HEK293T (cell line): ENCODE results near the gene SERPINF2.

Experiments
- CTCF ChIA-PET: fragments of 350-600 bp; formaldehyde crosslinking; extraction: SDS; loops from one replicate; lab custom pipeline; 2021; ENCODE audit warnings: antibody characterized with exemption, inconsistent platforms; lab: Yijun Ruan, JAX
- POLR2A ChIA-PET: fragments of 350-600 bp; formaldehyde crosslinking; extraction: SDS; loops from one replicate; lab custom pipeline; 2020; ENCODE audit warnings: antibody characterized with exemption, inconsistent platforms; lab: Yijun Ruan, JAX
- DNase-seq: peaks from one replicate; pipeline ENCODE4 v3.0.0; 2012; ENCODE audit warnings: mixed read lengths; ENCODE audit errors: extremely low spot score
- ARNT ChIP-seq: fragments of 450-650 bp; IDR thresholded peaks from 2 replicates; pipeline ENCODE4 v1.6.1; 2017; ENCODE audit warnings: mild to moderate bottlenecking
- BHLHE40 ChIP-seq: fragments of 450-650 bp; IDR thresholded peaks from 2 replicates; pipeline ENCODE4 v1.6.1; 2016; ENCODE audit warnings: mild to moderate bottlenecking, moderate library complexity, borderline replicate concordance
- CTBP1 ChIP-seq: fragments of 450-650 bp; IDR thresholded peaks from 2 replicates; pipeline ENCODE4 v1.6.1; 2016; ENCODE audit warnings: borderline replicate concordance
- ELF4 ChIP-seq: fragments of 450-650 bp; IDR thresholded peaks from 2 replicates; pipeline ENCODE4 v1.6.1; 2017; ENCODE audit warnings: antibody characterized with exemption
- FOXA1 ChIP-seq: fragments of 450-650 bp; IDR thresholded peaks from 2 replicates; pipeline ENCODE4 v1.6.1; 2016; ENCODE audit warnings: mild to moderate bottlenecking
- FOXK2 ChIP-seq: fragments of 450-650 bp; IDR thresholded peaks from 2 replicates; pipeline ENCODE4 v1.6.1; 2016; ENCODE audit warnings: mild to moderate bottlenecking
- FOXM1 ChIP-seq: fragments of 450-650 bp; IDR thresholded peaks from 2 replicates; pipeline ENCODE4 v1.6.1; 2017; ENCODE audit warnings: mild to moderate bottlenecking, borderline replicate concordance
- HDGF ChIP-seq: fragments of 450-650 bp; IDR thresholded peaks from 2 replicates; pipeline ENCODE4 v1.6.1; 2017; ENCODE audit warnings: antibody characterized with exemption, borderline replicate concordance
- L3MBTL2 ChIP-seq: fragments of 450-650 bp; conservative IDR thresholded peaks from 2 replicates; pipeline ENCODE4 v1.6.1; 2016; ENCODE audit warnings: mild to moderate bottlenecking
- LEF1 ChIP-seq: fragments of 450-650 bp; IDR thresholded peaks from 2 replicates; pipeline ENCODE4 v1.6.1; 2017; ENCODE audit warnings: mild to moderate bottlenecking, borderline replicate concordance
- NFRKB ChIP-seq: fragments of 450-650 bp; IDR thresholded peaks from 2 replicates; pipeline ENCODE4 v1.6.1; 2016; ENCODE audit warnings: mild to moderate bottlenecking, moderate library complexity
- PKNOX1 ChIP-seq: fragments of 450-650 bp; IDR thresholded peaks from 2 replicates; pipeline ENCODE4 v1.6.1; 2016
- SP1 ChIP-seq: fragments of 450-650 bp; IDR thresholded peaks from 2 replicates; pipeline ENCODE4 v1.6.1; 2017
- SUZ12 ChIP-seq: fragments of 450-650 bp; IDR thresholded peaks from 2 replicates; pipeline ENCODE4 v1.6.1; 2016; ENCODE audit warnings: mild to moderate bottlenecking
- TARDBP ChIP-seq: fragments of 450-650 bp; IDR thresholded peaks from 2 replicates; pipeline ENCODE4 v1.6.1; 2016
- ZNF384 ChIP-seq: fragments of 450-650 bp; IDR thresholded peaks from 2 replicates; pipeline ENCODE4 v1.6.1; 2016

The SERPINF2 gene

DNA sequence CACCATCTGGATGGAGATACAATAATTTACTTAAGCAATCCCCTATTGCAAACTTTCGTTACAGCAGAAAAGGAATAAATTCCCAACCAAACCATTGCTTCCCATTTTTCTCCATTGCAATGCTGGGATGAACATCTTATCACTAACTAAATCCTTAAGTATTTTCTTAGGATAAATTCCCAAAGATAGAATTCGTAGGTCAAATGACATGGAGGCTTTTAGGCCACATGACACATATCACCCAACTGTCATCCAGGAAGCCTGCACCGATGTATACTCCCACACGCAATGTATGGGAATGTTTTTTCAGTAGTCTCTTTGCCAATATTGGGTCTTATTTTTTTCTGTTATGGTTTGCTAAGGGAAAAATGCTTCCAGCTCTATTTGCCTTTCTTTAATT, 30.9 kb upstream of the SERPINF2 start:
- no peak for DNase-seq
- POLR2A ChIA-PET, result no interaction called here
- CTCF ChIA-PET, result no interaction called here
- no peak for TF ChIP-seq TARDBP
- TF ChIP-seq CTBP1, result no peak
- TF ChIP-seq L3MBTL2, result no peak
- TF ChIP-seq ARNT, result no peak
- TF ChIP-seq SP1, result no peak
- TF ChIP-seq PKNOX1, result no peak
- no peak for TF ChIP-seq FOXM1

DNA sequence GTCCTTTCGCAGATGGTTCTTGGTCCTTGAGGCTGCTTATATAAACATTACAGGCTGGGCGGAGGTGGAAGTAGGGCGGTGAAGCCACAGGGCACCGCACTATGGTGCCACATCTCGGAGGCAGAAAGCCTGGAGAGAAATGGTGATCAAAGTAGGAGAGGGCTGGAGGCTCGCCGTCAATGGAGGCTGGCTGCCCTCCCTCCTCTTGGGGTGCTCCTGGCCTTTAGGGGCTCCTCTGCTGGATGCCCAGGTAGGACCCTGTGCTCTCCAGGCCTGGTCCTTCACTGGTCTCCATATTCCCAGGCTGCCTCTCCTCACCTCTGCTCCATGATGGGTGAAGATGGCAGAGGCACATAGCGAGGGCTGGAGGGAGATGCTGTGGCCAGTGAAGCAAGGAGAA, 30.4 kb upstream of the SERPINF2 start:
- ChIA-PET POLR2A (interaction anchor here (1.6 kb wide), 1 partner anchor 49 kb away, joined by 4 read pairs; the partner anchor contains the start of gene SERPINF1), CTCF (no interaction called here)
- no peak for DNase-seq
- TF ChIP-seq FOXK2, result no peak
- TF ChIP-seq BHLHE40, result no peak
- TF ChIP-seq L3MBTL2, result no peak
- TF ChIP-seq FOXM1, result no peak
- no peak for TF ChIP-seq TARDBP
- no peak for TF ChIP-seq ARNT
- TF ChIP-seq CTBP1, result no peak
- TF ChIP-seq FOXA1, result no peak
- TF ChIP-seq NFRKB, result no peak
- no peak for TF ChIP-seq PKNOX1
- no peak for TF ChIP-seq ZNF384
- TF ChIP-seq ELF4, result no peak
- no peak for TF ChIP-seq SUZ12
- TF ChIP-seq HDGF, result no peak

- DNase-seq, result no peak
- CTCF ChIA-PET, result interaction anchor here (0.6 to 1.6 kb wide), 7 partner anchors 8 to 70 kb away, joined by 3 to 6 read pairs (median 3); partner anchors contain the start of gene SERPINF1
- TF ChIP-seq ARNT, result no peak
- TF ChIP-seq ZNF384, result no peak
- no peak for TF ChIP-seq CTBP1
- TF ChIP-seq L3MBTL2, result no peak
- no peak for TF ChIP-seq FOXM1
- no peak for TF ChIP-seq SUZ12
- no peak for TF ChIP-seq FOXA1
- no peak for TF ChIP-seq SP1
- no peak for TF ChIP-seq NFRKB
- TF ChIP-seq BHLHE40, result no peak
- TF ChIP-seq FOXK2, result no peak
- no peak for TF ChIP-seq ELF4
- TF ChIP-seq TARDBP, result no peak
- no peak for TF ChIP-seq HDGF
- TF ChIP-seq LEF1, result no peak
- TF ChIP-seq PKNOX1, result no peak
- POLR2A ChIA-PET, result interaction anchor here (1.0 to 2.9 kb wide), 4 partner anchors 15 to 116 kb away, joined by 4 to 13 read pairs (median 8); partner anchors contain the start of genes RPA1, SERPINF1 and SMYD4
These were observed 29.4 kb upstream of the SERPINF2 start for GRCh38 chr17:1713160-1713877.

DNA sequence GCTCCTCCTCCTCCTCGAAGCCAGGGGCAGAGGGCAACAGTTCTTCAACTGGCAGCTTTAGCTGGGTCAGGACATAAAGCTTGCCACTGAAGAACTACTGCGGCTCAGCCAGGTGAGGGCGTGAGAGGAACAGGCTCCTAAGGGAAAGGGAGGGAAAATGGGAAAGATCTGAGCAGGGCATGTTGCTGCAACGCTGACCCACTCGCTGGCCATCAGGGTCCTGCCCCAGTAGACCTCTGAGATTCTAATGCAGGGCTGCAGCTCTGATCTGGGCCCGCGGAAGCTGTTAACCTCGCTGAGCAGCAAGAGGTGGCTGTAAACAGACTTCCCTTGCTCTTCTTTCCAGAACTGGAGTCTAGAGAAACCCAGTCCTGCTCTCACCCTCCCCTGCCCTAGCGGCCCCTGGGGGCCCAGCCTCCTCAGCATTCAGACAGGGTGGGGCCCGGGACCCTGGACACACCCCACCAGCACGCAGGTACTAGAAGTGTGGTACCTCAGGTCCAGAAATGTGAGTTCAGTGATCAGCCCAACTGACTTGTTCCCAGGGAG, 28.7 kb upstream of the SERPINF2 start:
- DNase-seq, result peak; percentile 58
- TF ChIP-seq L3MBTL2 (peak; percentile 78), ELF4 (no peak), CTBP1 (no peak)
- ChIA-PET POLR2A (interaction anchor here (1.0 to 2.9 kb wide), 4 partner anchors 16 to 116 kb away, joined by 4 to 13 read pairs (median 8); partner anchors contain the start of genes RPA1, SERPINF1 and SMYD4), CTCF (interaction anchor here (0.6 to 1.6 kb wide), 7 partner anchors 8 to 70 kb away, joined by 3 to 6 read pairs (median 3); partner anchors contain the start of gene SERPINF1)

GRCh38 chr17:1714427-1714979, 28.2 kb upstream of the SERPINF2 start:
- CTCF ChIA-PET, result interaction anchor here (1.0 to 1.6 kb wide), 3 partner anchors 18 to 55 kb away, joined by 3 to 5 read pairs (median 3); partner anchors contain the start of gene SERPINF1
- POLR2A ChIA-PET, result interaction anchor here (1.0 to 2.9 kb wide), 3 partner anchors 17 to 115 kb away, joined by 4 to 13 read pairs (median 12); partner anchors contain the start of genes RPA1 and SMYD4
- DNase-seq, result peak; percentile 70
- TF ChIP-seq HDGF (no peak), L3MBTL2 (no peak), NFRKB (no peak), PKNOX1 (no peak), CTBP1 (no peak), FOXA1 (no peak), ARNT (no peak), BHLHE40 (no peak), TARDBP (no peak), SP1 (no peak), FOXK2 (no peak), ZNF384 (no peak), SUZ12 (no peak)
